ENCODE measurements around the gene GALNT1.

DNA sequence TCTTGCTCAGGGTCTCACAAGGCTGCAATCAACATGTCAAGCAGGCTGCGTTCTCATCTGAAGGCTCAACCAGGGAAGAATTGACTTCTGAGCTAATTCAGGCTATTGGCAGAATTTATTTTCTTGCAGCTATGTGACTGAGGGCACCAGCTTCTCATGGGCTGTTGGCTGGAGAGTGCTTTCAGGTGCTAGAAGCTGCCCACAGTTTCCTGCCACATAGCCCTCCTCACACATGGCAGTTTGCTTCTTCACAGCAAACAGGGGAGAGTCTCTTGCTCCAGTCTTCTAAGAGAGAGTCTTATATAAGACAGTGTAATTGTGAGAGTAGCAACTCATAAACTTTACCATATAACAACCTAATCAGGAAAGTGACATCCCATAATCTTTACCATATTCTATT lies 46.2 kb upstream of the GALNT1 start:
- TF ChIP-seq, protein P1, sequence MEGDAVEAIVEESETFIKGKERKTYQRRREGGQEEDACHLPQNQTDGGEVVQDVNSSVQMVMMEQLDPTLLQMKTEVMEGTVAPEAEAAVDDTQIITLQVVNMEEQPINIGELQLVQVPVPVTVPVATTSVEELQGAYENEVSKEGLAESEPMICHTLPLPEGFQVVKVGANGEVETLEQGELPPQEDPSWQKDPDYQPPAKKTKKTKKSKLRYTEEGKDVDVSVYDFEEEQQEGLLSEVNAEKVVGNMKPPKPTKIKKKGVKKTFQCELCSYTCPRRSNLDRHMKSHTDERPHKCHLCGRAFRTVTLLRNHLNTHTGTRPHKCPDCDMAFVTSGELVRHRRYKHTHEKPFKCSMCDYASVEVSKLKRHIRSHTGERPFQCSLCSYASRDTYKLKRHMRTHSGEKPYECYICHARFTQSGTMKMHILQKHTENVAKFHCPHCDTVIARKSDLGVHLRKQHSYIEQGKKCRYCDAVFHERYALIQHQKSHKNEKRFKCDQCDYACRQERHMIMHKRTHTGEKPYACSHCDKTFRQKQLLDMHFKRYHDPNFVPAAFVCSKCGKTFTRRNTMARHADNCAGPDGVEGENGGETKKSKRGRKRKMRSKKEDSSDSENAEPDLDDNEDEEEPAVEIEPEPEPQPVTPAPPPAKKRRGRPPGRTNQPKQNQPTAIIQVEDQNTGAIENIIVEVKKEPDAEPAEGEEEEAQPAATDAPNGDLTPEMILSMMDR (IDR thresholded peaks at IDR 0.05) = no peak
- TF ChIP-seq EP300 (IDR thresholded peaks at IDR 0.05) (no peak), POLR2AphosphoS5 (IDR thresholded peaks at IDR 0.05) (no peak), POLR2A (IDR thresholded peaks at IDR 0.05) (no peak)

Measured in gastroesophageal sphincter (tissue), 3 donors.